Motor neuron (in vitro differentiated cells): ENCODE results near the gene LSM14B. TPM values are rescaled to one million over a fixed set of nuclear protein-coding genes. Genes with fewer than 3 reads are reported as not detected.
A peak's percentile ranks its signal among the peaks of the same experiment; 100 is the strongest.
"Not testable (repeated sequence)": the region's sequence is repeated elsewhere in the genome, so short reads cannot be mapped to it uniquely, and the experiment has no call there.

Experiments used
- ATAC-seq, 8 experiments: fragments of 200-7000 bp; cut with Tn5 transposase; replicated peaks in 6 of 8; 2 replicates each; pipeline ENCODE4 v1.8.0; 2021; ENCODE audit warnings: mild to moderate bottlenecking in 8 of 8, moderate library complexity in 8 of 8
- H3K27ac ChIP-seq, 2 donors: fragments of 250-450 bp; sonication (Bioruptor Pico); 2 replicates each; pipeline ENCODE4 v1.9.0; 2021; ENCODE audit warnings: antibody characterized with exemption in 2 of 2, mild to moderate bottlenecking in 2 of 2, moderate library complexity in 1 of 2
- H3K4me1 ChIP-seq, 2 donors: fragments of 250-450 bp; sonication (Bioruptor Pico); replicated peaks in 1 of 2; 2 replicates each; pipeline ENCODE4 v1.6.1; 2021; ENCODE audit warnings: antibody characterized with exemption in 2 of 2, mild to moderate bottlenecking in 2 of 2, moderate library complexity in 1 of 2
- H3K4me3 ChIP-seq, 5 donors: fragments of 250-450 bp; sonication (Bioruptor Pico); 2 replicates each; pipeline ENCODE4 v1.9.0; 2021; ENCODE audit warnings: antibody characterized with exemption in 5 of 5, mild to moderate bottlenecking in 5 of 5, moderate library complexity in 4 of 5
- WGBS, 10 experiments: fragments of 450-650 bp; shearing (Covaris generic); methylation state at CpG; one replicate each; pipeline ENCODE4 v1.0.0; 2022; 5-methylcytosine and 5-hydroxymethylcytosine counted together
- in situ Hi-C, 9 experiments: fragments of 400-800 bp; cut with MboI; loops; one replicate each; pipeline ENCODE4 v1.15.0; 2021; ENCODE audit warnings: low sequenced_read_pairs in 9 of 9, low pct_unique_long_range_greater_than_20kb in 2 of 9; ENCODE audit not compliant: unreplicated experiment in 9 of 9
- total RNA-seq, 8 experiments: library from RNA; unstranded; fragments of 300-600 nt; gene quantifications; 2 replicates each; pipeline versions ENCODE4 v1.2.3 to v1.2.4, GENCODE V29; 2022

Gene LSM14B
- total RNA-seq, 8 experiments from 2014 or later, result 27.2 to 79.3 (median 55.4) TPM

- no peak for ATAC-seq
- WGBS, 10 experiments, result 64 to 90% (median 80%) methylated on average over 1 to 7 of the region's 30 CpGs; no CpG with 5 or more reads in 5 of the 10 experiments
These were observed 25.6 kb upstream of the LSM14B start for GRCh38 chr20:62096421-62097380.

GRCh38 chr20:62097881-62098407, 24.3 kb upstream of the LSM14B start:
- WGBS, 10 experiments, result 60 to 97% (median 95%) methylated on average over 2 to 6 of the region's 16 CpGs; no CpG with 5 or more reads in 6 of the 10 experiments

More at GRCh38 chr20:62096421-62097380, 25.6 kb upstream of the LSM14B start:
- no peak overlapping the region for H3K27ac ChIP-seq
- no peaks in the 10 kb centered on the region for H3K4me1 ChIP-seq
- in situ Hi-C loops, result no loop called here
- H3K4me3 ChIP-seq, result no peak overlapping the region

GRCh38 chr20:62101078-62101477, 21.2 kb upstream of the LSM14B start:
- in situ Hi-C loops, result no loop called here
- no peak overlapping the region for H3K27ac ChIP-seq
- no peaks in the 10 kb centered on the region for H3K4me1 ChIP-seq
- no peak for ATAC-seq
- 5 to 77% (median 61%) methylated on average over 2 to 4 of the region's 4 CpGs; no CpG with 5 or more reads in 1 of the 10 experiments for WGBS, 10 experiments
- H3K4me3 ChIP-seq, result no peak overlapping the region

More at GRCh38 chr20:62097881-62098407, 24.3 kb upstream of the LSM14B start:
- Histone ChIP-seq H3K4me1 (no peaks in the 10 kb centered on the region), H3K27ac (no peak overlapping the region), H3K4me3 (no peak overlapping the region)
- ATAC-seq, result peak in 2 of 8 experiments; percentile 20 to 26
- in situ Hi-C loops, result no loop called here

GRCh38 chr20:62103508-62104233, 18.6 kb upstream of the LSM14B start:
- Histone ChIP-seq H3K4me1 (no peaks in the 10 kb centered on the region), H3K4me3 (no peak overlapping the region), H3K27ac (no peak overlapping the region)
- no peak for ATAC-seq
- in situ Hi-C loops, result no loop called here
- 24 to 100% (median 79%) methylated on average over 3 to 4 of the region's 21 CpGs; no CpG with 5 or more reads in 5 of the 10 experiments for WGBS, 10 experiments

- no peak for ATAC-seq
- no peaks in the 10 kb centered on the region for H3K4me1 ChIP-seq
- in situ Hi-C loops, result no loop called here
- 50% methylated on average over 1 of the region's 15 CpGs; no CpG with 5 or more reads in 9 of the 10 experiments for WGBS, 10 experiments
- H3K27ac ChIP-seq, result no peak overlapping the region
- H3K4me3 ChIP-seq, result no peak overlapping the region
These were observed 18.0 kb upstream of the LSM14B start for GRCh38 chr20:62104234-62104789.

- peak in 1 of 8 experiments; percentile 68 for ATAC-seq
- H3K27ac ChIP-seq, result no peak overlapping the region
- H3K4me1 ChIP-seq, result no peaks in the 10 kb centered on the region
- in situ Hi-C loops, result no loop called here
- no peak overlapping the region for H3K4me3 ChIP-seq
- 0 to 80% (median 60%) methylated on average over 1 to 3 of the region's 7 CpGs; no CpG with 5 or more reads in 3 of the 10 experiments for WGBS, 10 experiments
These were observed 17.4 kb upstream of the LSM14B start for GRCh38 chr20:62104791-62105345.

- 38 to 100% (median 76%) methylated on average over 1 to 5 of the region's 5 CpGs; no CpG with 5 or more reads in 2 of the 10 experiments for WGBS, 10 experiments
- no peak for ATAC-seq
- in situ Hi-C loops, result no loop called here
These were observed 16.7 kb upstream of the LSM14B start for GRCh38 chr20:62105592-62105991.

GRCh38 chr20:62111148-62111547, 11.1 kb upstream of the LSM14B start:
- Histone ChIP-seq H3K27ac (no peak overlapping the region), H3K4me3 (no peak overlapping the region), H3K4me1 (no peaks in the 10 kb centered on the region)
- in situ Hi-C loops, result no loop called here
- no peak for ATAC-seq
- WGBS, 10 experiments, result 75 to 100% (median 95%) methylated on average over 1 to 6 of the region's 6 CpGs; no CpG with 5 or more reads in 1 of the 10 experiments

More at GRCh38 chr20:62105592-62105991, 16.7 kb upstream of the LSM14B start:
- Histone ChIP-seq H3K4me1 (no peaks in the 10 kb centered on the region), H3K4me3 (no peak overlapping the region), H3K27ac (no peak overlapping the region)

GRCh38 chr20:62112368-62112767, 9.9 kb upstream of the LSM14B start:
- WGBS, 10 experiments, result 0 to 100% (median 60%) methylated on average over 1 to 6 of the region's 6 CpGs; no CpG with 5 or more reads in 4 of the 10 experiments
- Histone ChIP-seq H3K27ac (no peak overlapping the region), H3K4me3 (no peak overlapping the region), H3K4me1 (peaks cover 3 to 6% of the 10 kb centered on the region in 2 donors)
- no peak for ATAC-seq
- in situ Hi-C loops, result no loop called here

- WGBS, 10 experiments, result 19 to 83% (median 52%) methylated on average over 1 to 6 of the region's 8 CpGs; no CpG with 5 or more reads in 3 of the 10 experiments
- in situ Hi-C loops, result no loop called here
- no peak for ATAC-seq
- Histone ChIP-seq H3K4me1 (peaks cover 7 to 15% of the 10 kb centered on the region in 2 donors), H3K27ac (no peak overlapping the region), H3K4me3 (no peak overlapping the region)
These were observed 7.4 kb upstream of the LSM14B start for GRCh38 chr20:62114894-62115293.

GRCh38 chr20:62115800-62116407, 6.4 kb upstream of the LSM14B start:
- WGBS, 10 experiments, result 46 to 100% (median 77%) methylated on average over 2 to 7 of the region's 7 CpGs; no CpG with 5 or more reads in 1 of the 10 experiments
- peaks cover 7 to 15% of the 10 kb centered on the region in 2 donors for H3K4me1 ChIP-seq
- in situ Hi-C loops, H3K4me3 ChIP-seq, ATAC-seq, H3K27ac ChIP-seq: not testable (repeated sequence)
